Adipocyte (in vitro differentiated cells): ENCODE measurements around the gene NKAPL.
"Not testable (repeated sequence)": the region's sequence is repeated elsewhere in the genome, so short reads cannot be mapped to it uniquely, and the experiment has no call there.

Source experiments
- DNase-seq: peaks from one replicate; pipeline ENCODE4 v3.0.0-alpha.2; 2015; ENCODE audit warnings: low read depth
- H3K27me3 ChIP-seq: replicated peaks from 2 replicates; pipeline ENCODE4 v1.7.0; 2013; ENCODE audit warnings: mild to moderate bottlenecking, low read length, moderate library complexity; ENCODE audit not compliant: control insufficient read depth, insufficient read depth
- H3K36me3 ChIP-seq: 2 replicates; pipeline ENCODE4 v1.7.0; 2013; ENCODE audit warnings: low read length, mild to moderate bottlenecking, moderate library complexity; ENCODE audit not compliant: control insufficient read depth, insufficient read depth, severe bottlenecking
- H3K4me1 ChIP-seq: 2 replicates; pipeline ENCODE4 v1.7.0; 2013; ENCODE audit warnings: mild to moderate bottlenecking, low read length, moderate library complexity; ENCODE audit not compliant: control insufficient read depth, insufficient read depth
- H3K4me3 ChIP-seq: 2 replicates; pipeline ENCODE4 v1.7.0; 2013; ENCODE audit warnings: mild to moderate bottlenecking, low read length, moderate library complexity
- H3K9ac ChIP-seq: 2 replicates; pipeline ENCODE4 v1.7.0; 2013; ENCODE audit warnings: mild to moderate bottlenecking, low read length, moderate library complexity
- H3K9me3 ChIP-seq: 2 replicates; pipeline ENCODE4 v1.7.0; 2013; ENCODE audit warnings: mild to moderate bottlenecking, low read length, moderate library complexity; ENCODE audit not compliant: control insufficient read depth

Gene NKAPL

DNA sequence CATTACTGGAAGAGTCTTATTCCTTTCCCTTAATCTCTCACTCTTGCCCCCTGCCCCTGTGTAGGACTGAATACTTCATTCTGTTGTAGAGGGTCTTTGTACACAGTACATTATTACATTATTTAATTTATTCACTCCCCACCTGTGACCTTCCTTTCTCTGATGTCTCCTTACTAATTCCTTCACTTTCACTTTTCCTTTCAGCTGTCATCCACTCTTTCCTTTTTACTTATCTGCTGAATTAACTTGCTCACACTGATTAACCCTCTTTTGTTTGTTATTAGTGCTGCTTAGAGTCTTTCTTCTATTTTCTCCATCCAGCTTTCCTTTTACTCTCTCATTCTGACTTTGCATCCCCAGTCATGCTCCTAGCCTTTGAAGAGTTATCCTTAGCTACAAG lies 15.8 kb downstream of the NKAPL start:
- H3K9ac ChIP-seq = no peak overlapping the region
- peaks cover 16% of the 10 kb centered on the region for H3K4me1 ChIP-seq
- no peak overlapping the region for H3K4me3 ChIP-seq
- DNase-seq = no peak
- H3K9me3 ChIP-seq = no peaks in the 10 kb centered on the region
- peaks cover 40% of the 10 kb centered on the region for H3K36me3 ChIP-seq
- no peaks in the 10 kb centered on the region for H3K27me3 ChIP-seq

DNA sequence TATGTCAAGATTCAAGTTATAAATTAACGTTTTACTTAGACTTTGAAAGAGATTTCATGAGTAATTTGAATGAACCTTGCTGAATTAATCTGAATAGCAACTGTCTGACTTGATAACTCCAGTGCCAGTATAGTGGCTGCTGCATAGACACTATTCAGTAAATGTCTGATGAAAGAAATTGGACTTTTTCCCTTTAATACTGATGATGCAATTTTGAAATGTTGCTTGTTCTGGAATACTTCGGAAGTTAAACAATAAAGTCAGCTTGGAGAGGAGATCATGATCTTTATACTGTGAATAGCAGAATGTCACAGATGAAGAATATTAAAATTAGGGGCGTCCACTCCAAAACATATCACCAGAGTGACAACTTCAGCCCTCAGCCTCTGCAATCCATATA lies 18.6 kb downstream of the NKAPL start:
- peaks cover 23% of the 10 kb centered on the region for H3K4me1 ChIP-seq
- peaks cover 29% of the 10 kb centered on the region for H3K36me3 ChIP-seq
- H3K9me3 ChIP-seq = no peaks in the 10 kb centered on the region
- DNase-seq = peak; percentile 19
- H3K4me3 ChIP-seq = no peak overlapping the region
- H3K9ac ChIP-seq = no peak overlapping the region
- H3K27me3 ChIP-seq = no peaks in the 10 kb centered on the region

DNA sequence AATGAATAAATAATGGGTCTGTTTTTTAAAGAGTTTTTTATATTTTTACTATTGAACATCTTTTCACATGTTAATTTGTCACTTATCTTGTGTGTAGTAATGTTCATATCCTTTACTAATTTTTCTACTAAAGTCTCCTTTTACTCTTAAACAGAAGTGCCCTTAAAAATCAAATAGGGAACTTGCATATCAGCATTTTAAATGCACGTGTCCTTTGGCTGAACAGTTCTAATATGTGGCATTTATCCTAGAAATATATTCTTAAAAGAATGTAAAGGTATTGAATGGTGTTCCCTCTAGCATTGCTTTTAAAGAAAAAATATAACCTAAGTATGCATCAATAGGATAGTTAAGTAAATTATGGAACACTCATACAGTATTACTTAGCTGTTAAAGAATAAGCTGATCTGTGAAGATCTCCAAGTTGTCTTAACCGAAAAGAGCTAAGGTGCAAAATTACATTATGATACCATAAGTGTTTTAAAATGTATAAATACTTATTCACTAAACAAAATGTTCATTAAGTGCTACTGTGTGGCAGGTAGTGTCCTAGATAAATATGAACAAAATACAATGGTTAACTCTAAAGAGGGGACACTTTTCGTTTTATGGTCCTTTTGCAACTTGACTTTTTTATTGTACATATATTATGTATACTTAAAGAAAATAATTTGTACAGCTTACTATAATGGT lies 21.6 kb downstream of the NKAPL start:
- Histone ChIP-seq H3K36me3 (peaks cover 31% of the 10 kb centered on the region), H3K27me3 (no peaks in the 10 kb centered on the region), H3K9me3 (peaks cover 5% of the 10 kb centered on the region), H3K4me3 (peak overlapping the region; percentile 95), H3K9ac (peak overlapping the region; percentile 93), H3K4me1 (peaks cover 23% of the 10 kb centered on the region)
- DNase-seq = no peak

DNA sequence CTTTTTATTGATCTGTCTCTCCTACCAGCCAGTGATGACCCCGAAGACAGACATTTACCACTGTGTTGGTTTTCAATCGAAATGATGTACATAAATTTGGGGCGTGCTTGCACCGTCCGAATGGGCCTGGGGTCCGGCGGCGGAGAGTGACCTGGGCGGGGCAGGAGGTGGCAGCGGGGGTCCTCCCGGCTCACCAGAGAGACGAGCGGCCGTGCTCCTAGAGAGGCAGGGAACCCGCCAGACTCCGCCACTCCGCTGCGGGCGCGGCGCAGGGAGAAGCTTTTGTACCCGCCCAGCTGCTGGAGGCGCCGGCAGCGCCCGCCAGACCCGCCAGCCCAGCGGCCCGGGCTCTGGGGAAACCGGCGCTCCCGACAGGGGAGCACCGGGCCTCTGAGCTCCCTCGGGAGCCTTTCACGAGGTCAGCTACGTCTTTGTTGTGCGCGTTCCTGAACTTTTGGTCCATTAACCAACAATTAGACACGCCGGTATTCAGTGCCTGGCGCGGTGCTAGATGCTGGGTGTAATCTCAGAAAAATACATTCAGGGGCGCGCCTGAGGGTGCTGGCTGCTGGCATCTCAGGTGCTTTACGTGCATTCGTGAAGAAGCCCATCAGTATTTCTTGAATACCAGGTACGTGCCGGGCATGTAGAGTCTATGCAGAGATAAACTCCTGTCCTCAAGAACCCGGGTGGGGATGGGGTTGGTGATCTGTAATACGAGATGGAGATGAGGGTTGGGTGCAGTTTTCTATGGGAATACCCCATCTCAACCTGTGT lies 22.4 kb downstream of the NKAPL start, which contains the start of gene PGBD1:
Gene PGBD1, plus strand, starts transcription at position 285 of the 777 bp plus-strand sequence. CDS start 2,242 bp downstream, outside the sequence.
- Histone ChIP-seq H3K36me3 (peaks cover 30% of the 10 kb centered on the region), H3K9ac (peak within 1 kb of the TSS; percentile 93)
- DNase-seq = peak; percentile 89

DNA sequence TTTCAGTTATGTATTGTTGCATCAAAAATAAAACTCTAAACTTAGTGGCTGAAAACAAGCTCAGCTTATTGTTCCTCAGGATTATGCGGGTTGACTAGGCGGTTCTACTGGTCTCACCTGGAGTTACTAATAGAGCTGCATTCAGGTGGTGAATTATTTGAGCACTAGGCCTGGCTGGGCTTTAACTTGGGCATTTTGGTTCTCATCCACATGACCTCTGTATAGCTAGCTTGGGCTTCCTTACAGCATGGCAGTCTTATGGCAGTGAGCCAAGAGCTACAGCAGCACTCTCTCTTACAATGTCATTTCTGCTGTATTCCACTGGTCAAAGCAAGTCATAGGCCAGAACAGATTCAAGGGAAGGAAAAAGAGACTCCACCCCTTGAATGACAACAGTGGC lies 23.8 kb downstream of the NKAPL start:
- H3K27me3 ChIP-seq = no peaks in the 10 kb centered on the region
- H3K9ac ChIP-seq = no peak overlapping the region
- no peak for DNase-seq
- H3K9me3 ChIP-seq = peaks cover 5% of the 10 kb centered on the region
- peaks cover 32% of the 10 kb centered on the region for H3K36me3 ChIP-seq
- H3K4me1 ChIP-seq = peaks cover 17% of the 10 kb centered on the region
- H3K4me3 ChIP-seq = no peak overlapping the region

More for the DNA sequence above, 22.4 kb downstream of the NKAPL start, which contains the start of gene PGBD1:
- Histone ChIP-seq H3K9me3 (peaks cover 5% of the 10 kb centered on the region), H3K4me3 (peak within 1 kb of the TSS; percentile 95), H3K4me1 (peaks cover 23% of the 10 kb centered on the region), H3K27me3 (no peaks in the 10 kb centered on the region)

DNA sequence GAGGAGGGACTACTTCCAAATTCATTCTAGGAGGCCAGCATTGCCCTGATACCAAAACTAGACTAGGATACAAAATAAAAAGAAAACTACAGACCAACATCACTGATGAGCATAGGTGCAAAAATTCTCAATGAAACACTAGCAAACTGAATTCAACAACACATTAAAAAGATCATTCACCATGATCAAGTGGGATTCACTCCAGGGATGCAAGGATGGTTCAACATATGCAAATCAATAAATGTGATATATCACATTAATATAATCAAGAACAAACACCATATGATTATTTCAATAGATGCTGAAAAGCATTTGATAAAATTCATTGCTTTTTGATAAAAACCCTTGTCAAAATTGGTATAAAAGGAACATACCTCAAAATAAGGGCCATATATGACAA lies 32.5 kb downstream of the NKAPL start:
- Histone ChIP-seq H3K4me1 (no peaks in the 10 kb centered on the region), H3K9ac (no peak overlapping the region), H3K27me3 (no peaks in the 10 kb centered on the region), H3K4me3 (no peak overlapping the region), H3K36me3 (peaks cover 26% of the 10 kb centered on the region), H3K9me3 (no peaks in the 10 kb centered on the region)
- no peak for DNase-seq

GRCh38 chr6:28295326-28295725 lies 36.2 kb downstream of the NKAPL start:
- Histone ChIP-seq H3K9ac (no peak overlapping the region), H3K27me3 (no peaks in the 10 kb centered on the region), H3K36me3 (peaks cover 16% of the 10 kb centered on the region), H3K4me1 (no peaks in the 10 kb centered on the region), H3K9me3 (no peaks in the 10 kb centered on the region), H3K4me3 (no peak overlapping the region)
- DNase-seq = no peak

DNA sequence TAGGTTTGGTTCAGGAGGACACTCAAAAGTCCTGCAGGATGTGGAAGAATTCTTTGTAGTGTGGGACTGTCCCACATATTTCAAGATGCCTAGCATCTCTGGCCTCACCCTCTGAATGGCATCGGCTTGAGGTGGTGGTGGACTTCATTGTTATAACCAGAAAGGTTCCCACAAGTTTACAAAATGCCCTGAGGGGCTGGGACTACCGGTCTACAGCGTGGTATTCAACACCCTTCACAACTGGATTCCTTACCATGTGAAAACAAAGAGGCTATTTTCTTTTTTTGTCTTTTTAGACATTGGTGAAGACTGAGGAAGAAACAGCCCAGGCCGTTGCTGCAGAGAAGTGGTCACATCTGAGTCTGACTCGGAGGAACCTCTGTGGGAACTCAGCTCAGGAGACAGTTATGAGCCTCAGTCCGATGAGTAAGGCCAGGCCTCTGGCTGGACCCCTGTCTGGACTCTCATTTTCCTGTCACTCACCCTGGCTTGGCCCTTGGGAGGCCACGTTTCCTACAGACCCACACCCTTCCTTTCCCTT lies 37.5 kb downstream of the NKAPL start:
- no peaks in the 10 kb centered on the region for H3K4me1 ChIP-seq
- H3K4me3 ChIP-seq = no peak overlapping the region
- no peak for DNase-seq
- H3K9me3 ChIP-seq = no peaks in the 10 kb centered on the region
- peaks cover 25% of the 10 kb centered on the region for H3K36me3 ChIP-seq
- H3K9ac ChIP-seq = no peak overlapping the region
- H3K27me3 ChIP-seq = no peaks in the 10 kb centered on the region

DNA sequence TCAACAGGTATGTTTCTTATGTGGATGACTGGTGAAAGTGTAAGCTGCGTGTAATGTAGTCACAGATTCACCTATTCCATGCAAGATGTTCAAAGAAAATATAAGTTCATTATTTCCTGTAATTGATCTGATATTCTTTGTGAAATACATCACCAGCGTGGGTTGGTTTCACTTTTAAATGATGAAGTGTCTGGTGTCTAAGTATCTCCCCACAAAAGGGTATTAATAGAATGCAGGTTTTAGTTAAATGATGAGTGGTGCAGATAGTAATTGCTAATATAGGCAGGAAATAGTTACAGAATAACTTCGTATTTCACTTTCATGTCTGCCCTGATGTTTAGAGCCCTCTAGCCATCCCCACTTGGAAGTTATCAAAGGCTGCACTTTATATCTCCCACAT lies 44.5 kb downstream of the NKAPL start:
- Histone ChIP-seq H3K9ac (no peak overlapping the region), H3K9me3 (no peaks in the 10 kb centered on the region), H3K4me1 (no peaks in the 10 kb centered on the region), H3K4me3 (no peak overlapping the region), H3K36me3 (peaks cover 11% of the 10 kb centered on the region), H3K27me3 (no peaks in the 10 kb centered on the region)
- no peak for DNase-seq

DNA sequence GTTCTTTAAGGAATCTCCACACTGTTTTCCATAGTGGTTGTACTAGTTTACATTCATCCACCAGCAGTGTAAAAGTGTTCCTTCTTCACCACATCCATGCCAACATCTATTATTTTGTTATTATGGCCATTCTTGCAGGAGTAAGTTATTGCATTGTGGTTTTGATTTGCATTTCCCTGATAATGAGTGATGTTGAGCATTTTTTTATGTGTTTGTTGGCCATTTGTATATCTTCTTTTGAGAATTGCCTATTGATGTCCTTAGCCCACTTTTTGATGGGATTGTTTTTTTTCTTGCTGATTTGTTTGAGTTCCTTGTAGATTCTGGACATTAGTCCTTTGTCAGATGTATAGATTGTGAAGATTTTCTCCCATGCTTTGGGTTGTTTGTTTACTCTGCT lies 47.3 kb downstream of the NKAPL start:
- not testable (repeated sequence) for H3K36me3 ChIP-seq, H3K9me3 ChIP-seq, H3K9ac ChIP-seq, H3K27me3 ChIP-seq, H3K4me1 ChIP-seq, H3K4me3 ChIP-seq, DNase-seq
